HG03060 (cell line): ENCODE measurements around the gene CADM1.

Source experiments
- ATAC-seq: cut with Tn5 transposase; IDR thresholded peaks from one replicate; pipeline ENCODE4 v1.9.1; 2021; ENCODE audit warnings: low read depth, moderate number of reproducible peaks; ENCODE audit not compliant: unreplicated experiment

Gene CADM1

DNA sequence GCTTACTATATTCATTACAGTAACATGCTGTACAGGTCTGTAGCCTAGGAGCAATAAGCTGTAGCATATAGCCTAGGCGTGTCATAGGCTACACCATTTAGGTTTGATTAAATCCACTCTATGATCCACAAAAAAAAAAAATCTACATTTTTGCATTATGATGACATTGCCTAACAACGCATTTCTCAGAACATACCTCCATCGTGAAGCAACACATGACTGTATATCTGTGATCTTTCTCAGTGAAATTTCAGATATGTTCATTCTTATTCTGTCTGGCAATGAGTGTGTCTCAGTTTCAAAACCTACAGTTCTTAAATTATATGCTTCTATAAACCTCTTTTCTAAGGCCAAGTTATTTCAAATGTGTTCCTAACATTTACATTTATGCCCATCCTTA lies 140.3 kb downstream of the CADM1 start:
- no peak for ATAC-seq

DNA sequence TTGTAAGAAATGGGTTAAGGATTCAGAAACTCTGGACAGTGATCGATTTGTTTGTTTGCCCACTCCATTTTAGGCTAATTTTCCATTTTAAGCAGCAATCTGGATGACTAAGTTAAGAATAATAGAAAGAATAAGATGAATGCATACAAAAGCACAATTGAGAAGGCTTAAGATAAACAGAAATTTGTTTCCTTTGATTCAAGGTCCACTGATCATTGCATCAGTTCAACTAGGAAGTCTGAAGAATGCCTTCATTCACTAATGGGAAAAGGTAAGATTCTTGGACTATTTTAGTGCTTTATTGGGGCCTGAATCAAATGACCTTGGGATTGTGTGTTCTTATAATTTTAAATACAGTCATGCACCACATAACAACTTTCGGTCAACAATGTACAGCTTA lies 140.8 kb downstream of the CADM1 start:
- ATAC-seq = no peak

DNA sequence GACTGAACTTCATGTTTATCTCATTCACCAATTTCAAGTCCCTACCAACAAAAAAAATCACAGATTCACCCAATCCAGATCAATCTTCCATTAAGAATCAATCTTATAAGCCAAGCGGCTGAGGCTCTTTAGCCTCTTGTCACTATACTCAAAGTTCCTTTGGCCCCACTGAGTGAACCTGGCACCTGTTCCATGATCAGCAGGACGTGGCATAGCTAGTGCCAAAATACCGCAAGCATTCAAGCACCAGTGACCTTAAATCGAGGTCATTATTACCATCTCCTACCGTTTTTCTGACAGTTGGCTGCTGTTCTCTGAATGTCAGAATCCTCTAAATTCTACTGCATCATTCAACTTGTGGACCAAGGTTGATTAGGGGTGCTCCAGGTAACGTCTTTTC lies 141.2 kb downstream of the CADM1 start:
- ATAC-seq = no peak

DNA sequence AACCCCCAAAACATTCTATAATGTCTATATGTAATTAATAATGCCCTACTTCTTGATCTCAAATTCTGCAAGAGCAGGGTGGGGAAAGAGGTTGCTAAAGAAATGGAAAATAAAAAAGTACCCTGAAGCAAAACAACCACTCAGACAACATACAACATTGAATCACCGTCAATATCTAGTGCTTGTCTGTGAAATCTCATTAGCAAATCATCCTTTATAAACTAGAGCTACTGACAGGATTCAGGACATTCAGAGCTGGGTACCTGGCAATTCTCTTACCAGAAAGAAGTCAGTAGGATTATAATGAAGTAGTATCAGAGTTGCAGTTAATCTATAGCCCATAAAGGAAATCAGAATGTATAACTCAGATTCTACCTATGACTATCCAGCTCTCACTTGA lies 143.2 kb downstream of the CADM1 start:
- no peak for ATAC-seq

DNA sequence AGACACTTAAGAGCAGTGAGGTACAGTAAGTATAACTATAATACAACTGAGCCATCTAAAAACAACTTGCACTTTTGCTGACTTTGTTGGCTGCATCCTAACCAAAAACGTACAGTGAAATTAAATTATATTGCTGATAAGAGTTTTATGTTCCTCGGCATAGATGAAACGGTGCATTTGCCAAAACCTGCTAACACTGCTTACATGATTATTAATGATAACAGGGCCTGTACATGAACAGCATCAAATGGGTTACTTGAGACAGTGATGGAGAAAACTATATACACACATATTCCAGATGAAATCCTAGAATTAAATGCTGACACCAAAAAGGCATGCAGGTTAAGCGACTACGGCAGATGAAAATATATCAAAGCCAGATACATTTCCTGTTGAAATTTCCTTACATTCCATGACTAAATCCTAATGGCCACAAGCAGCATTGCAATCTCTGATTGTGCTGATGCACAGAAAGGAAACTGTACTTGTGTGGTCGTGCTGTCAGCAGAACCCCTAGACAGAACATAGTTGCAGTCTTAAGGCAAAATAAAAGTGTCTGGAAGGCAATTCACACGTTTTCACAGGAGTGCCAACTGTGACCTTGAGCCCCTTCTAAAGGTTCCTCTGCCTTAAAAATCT lies 143.9 kb downstream of the CADM1 start:
- ATAC-seq = no peak

DNA sequence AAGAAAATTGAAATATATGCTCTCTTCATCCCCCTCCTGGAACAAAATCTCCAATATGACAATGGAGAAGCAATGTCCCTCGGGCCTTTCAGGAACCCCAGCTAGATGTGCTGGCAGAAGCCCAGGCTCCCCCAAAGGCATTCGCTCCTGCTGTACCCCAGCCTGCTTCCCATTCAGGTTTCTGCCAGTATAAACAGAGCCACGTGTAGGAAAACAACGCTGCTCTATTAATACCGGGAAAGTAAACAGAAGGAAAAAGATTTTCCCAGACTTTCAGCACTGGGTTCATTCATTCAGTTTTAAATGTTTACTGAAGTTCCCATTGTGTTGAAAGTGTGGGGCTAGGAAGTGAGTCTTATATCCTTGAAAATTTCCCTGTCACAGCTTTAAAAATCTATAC lies 147.1 kb downstream of the CADM1 start:
- no peak for ATAC-seq

DNA sequence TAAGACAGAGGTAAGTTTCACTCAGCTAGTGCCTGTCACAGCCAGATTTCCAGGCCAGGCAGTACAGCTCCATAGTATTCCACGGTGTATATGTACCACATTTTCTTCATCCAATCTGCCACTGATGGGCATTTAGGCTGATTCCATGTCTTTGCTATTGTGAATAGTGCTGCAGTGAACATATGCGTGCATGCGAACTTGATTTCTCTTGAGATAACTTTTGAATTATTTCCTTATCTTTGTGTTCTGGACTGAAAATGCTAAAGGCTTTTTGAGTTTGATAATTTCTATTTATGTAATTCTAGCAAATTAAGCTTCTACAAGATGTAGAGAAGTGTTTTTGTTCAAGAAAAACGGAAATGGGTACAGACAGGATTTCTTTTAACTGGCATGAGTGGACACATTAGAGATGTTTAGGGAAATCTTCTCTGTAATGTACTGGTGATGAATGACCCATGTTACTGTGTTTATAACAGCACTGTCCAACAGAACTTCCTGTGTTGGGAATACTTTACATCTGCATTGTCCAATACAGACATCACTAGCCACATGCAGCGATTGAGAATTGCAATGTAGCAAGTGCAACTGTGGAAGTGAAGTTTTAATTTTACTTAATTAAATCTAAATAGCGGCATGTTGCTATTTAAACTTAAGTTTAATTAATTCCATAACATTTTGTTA lies 151.3 kb downstream of the CADM1 start:
- no peak for ATAC-seq

DNA sequence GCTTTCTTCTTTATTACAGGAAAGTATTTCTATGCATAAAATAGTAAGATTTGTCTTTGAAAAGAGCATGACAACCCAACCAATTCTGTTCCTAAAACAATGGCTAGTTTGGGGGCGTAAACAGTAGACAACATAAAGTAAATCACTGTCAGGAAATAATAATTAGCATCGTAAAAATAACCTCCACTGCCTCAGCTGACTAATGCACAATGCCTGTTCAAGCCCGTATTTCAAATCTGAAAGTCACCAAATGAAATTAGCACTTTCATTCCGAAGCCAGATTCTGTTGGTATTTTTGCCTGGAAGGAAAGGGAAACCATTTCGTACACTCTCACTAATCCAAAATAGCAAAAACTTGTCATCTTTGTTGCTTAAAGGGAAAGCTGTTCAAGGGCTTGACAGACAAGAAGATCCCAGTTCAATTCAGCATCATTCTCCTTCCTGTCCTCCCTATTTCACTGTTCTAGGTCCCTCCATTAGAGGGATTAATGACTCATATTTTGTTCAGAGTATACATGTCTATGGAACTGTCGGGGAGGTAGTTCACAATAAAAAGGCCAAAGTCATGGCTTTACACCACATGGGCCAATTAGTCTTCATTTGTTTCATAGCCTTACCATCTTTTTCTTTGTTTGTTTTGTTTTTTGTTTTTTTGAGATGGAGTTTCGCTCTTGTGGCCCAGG lies 154.7 kb downstream of the CADM1 start:
- no peak for ATAC-seq

DNA sequence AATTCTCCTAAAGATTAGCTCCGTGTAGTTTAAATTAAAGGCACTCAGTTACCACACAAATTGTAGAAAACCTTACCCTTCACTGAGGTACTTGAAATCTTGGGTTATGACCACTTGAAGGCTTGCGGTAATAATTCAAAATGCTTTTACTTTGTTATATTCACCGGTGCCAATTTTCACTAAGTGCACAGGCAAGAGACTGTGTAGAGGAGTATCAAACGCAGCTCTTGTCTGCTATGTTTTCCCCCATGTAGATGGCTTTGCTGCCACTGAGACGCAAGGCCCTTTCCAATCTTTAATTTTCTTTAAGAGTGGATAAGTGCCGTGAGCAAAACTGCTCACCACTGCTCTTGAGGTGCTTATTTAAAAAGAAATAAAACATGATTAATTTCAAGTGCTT lies 155.8 kb downstream of the CADM1 start:
- no peak for ATAC-seq

DNA sequence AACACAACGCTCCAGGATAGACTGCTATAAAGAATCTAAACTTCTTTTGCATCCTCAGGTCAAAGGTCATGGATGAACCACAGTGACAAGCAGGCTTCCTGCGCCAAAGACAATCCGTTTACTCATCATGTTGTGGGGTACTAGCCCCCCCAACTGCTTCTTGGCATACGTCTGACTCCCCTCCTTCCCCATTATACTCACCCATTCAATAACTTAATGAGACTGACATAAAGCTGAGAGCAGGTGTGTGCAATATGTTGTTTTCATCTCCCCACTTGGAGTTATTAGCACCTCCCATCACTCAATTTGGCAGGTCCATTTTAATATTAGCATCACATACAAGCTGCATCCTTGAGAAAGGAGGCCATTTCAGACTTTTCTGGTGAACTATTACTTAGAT lies 157.1 kb downstream of the CADM1 start:
- ATAC-seq = no peak

DNA sequence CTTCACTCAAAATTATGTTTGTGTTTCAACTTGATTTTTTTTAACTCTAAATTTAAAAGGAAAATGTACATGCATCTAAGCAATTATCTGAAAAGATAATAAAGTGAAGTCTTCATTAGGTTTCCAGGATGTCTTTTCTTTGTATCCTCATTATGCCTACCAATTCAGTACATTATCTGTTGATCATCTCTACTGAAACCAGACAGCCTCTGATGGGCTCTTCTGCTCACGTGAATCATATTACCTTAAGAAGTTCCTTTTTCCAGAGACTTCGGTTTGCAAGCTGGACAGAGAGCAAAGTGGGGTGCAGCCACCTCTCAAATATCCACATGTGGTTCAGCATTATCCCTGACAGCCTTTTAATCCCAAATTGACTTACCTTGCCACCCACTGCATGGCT lies 158.4 kb downstream of the CADM1 start:
- ATAC-seq = no peak

DNA sequence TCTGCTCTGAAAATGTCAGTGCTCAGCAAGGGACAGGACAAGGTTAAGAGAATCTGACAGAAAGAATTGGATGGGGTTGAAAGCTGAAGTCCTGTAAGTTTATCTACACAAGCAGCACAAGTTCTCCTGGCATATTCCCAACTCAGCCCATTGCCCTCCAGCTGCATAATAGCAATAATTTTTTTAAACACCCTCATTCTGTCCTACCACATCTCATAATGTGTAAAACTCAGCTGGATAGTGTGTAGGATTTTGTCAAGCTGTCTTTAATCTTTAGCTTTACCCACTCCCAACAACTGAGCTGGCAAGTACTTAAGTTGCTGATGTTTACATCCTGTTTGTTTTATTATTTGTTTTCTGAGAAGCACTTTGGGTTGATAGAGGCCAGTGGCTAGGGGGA lies 158.9 kb downstream of the CADM1 start:
- no peak for ATAC-seq

DNA sequence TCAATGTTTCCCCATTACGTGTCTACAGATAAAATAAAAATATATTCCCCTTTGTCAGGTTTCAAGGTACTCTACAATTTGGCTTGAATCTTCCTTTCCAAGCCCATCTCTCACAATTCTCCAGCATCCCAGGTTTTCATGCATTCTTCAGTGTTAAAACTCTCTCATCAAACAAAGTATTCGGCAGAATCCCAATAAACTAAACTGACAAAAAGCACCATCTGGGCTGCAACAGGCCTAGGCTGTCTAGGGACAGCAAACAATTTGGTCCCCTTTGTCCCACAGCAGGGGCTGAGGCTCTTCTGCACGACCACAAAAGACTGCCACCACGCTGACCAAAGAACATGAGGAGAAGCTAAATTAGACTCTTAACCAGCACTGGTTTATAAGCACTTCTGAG lies 159.4 kb downstream of the CADM1 start:
- no peak for ATAC-seq

DNA sequence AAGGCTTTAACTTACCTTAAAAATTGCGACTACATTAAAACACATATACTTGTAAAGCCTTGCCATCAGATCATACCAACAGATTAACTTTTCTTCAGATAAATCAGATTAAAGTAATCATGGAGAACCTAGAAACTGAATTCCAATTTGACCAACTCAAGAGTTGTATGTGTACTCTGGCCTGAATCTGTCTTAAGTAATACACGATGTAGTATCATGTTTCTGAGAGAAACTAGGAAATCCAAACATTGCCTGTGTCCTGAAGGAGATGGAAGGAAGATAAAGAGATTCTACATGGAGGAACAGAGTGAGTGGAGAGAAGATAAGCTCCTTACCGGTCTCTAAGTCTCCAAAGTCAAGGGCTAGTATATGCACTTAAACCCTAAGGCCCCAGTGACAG lies 162.1 kb downstream of the CADM1 start:
- no peak for ATAC-seq

DNA sequence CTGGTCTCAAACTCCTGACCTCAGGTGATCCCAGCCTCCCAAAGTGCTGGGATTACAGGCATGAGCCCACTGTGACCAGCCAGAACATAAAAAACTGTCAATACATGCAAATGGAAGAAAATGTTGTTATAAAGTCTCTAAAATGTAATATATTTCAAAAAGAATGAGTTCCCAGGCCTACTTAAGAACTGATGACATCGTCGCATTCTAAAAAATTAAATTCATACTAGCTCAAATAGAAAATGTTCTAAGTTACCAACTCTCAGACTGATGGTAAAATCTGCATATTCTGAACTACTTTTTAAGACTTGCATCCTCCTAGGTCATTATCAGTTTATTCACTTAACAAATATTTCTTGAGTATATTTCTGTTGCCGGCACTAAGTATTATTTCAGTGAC lies 163.3 kb downstream of the CADM1 start:
- ATAC-seq = no peak

DNA sequence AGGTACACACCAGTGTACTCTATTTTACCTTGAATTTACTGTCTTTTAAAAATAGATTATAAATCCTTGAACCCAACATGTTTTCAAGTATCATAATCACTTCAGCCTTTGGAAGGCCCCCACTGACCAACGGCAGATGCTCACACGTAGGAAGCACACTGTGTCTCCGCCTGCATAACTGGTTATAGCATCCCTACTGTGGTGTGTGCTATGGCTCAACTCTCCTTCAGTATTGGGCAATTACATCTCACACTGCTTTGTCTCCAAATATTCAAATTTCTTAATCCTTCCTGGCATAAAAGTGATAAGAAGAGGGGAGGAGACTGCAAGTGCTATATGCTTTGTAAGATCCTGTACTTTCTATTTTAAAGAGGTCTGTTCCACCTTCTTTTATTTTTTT lies 165.7 kb downstream of the CADM1 start:
- no peak for ATAC-seq

DNA sequence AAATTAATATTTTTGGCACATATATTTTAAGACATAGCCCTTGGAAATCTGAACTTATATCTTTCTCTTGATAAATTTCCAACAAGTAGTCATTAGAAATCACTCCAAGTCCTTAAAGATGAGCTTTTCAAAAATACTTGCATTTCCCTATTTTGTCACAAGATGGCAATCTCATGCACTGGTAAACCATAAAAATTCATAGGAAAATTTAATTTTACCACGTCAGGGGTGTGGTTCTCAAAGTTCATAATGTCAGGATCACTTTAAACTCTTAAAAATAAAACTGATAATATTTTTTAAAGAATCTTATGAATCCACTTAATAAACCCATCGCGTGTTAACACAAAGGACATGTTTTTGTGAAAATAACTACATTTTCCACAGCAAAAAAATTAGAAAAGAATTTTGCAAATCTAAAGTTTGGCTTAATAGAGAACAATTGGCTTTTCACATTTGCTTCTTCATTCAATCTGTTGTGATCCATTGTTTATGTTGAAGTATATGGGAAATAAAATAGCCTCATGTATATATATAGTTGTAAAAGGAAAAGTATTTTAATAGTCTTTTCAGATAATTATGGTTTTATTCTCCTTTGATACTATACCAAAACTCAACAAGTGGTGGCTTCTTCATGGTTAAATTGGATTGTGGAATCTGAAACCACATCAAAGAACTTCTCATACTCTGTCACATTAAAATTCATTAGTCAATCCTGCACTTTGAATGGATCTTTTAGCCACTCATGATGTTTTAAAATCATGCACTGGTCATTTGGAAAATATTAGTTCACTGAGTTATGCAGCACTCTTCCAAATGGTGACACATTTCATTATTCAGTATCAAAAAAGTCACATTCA lies 169.1 kb downstream of the CADM1 start:
- no peak for ATAC-seq

DNA sequence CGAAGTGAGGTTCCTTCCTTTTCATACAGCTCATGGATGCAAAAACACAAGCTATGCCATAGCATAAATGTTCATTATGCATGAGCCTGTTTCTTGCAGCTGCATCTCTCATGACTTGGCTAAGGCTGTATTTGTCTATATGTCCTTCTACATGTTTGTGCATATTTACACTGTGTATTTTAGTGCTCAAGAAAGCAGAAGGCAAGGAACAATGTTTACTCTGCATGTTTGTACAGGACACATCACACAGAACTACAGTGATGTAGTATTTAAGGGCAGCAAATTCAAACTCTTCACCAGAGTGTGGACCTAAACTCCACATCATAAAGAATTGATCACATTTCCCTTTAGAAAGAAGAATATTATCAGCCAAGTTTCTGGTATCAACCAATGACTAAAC lies 170.3 kb downstream of the CADM1 start:
- ATAC-seq = no peak

DNA sequence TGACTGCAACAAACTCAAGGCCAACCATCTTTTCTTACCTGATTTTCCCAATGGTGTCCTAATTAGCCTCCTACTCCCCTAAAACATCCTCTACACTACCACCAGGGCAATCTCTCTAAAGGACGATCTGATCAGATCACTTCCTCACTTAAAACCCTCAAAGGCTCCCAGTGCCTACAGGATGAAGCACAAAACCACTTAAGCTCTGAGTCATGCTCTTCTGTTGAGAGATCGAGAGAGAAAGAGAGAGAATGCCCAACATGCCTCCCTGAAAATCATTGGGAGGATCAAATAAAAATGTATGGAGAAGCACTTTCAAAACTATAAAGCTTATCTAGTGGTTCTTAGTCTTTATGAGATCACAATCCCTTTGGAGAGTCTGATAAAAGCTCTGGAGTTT lies 171.1 kb downstream of the CADM1 start:
- no peak for ATAC-seq

DNA sequence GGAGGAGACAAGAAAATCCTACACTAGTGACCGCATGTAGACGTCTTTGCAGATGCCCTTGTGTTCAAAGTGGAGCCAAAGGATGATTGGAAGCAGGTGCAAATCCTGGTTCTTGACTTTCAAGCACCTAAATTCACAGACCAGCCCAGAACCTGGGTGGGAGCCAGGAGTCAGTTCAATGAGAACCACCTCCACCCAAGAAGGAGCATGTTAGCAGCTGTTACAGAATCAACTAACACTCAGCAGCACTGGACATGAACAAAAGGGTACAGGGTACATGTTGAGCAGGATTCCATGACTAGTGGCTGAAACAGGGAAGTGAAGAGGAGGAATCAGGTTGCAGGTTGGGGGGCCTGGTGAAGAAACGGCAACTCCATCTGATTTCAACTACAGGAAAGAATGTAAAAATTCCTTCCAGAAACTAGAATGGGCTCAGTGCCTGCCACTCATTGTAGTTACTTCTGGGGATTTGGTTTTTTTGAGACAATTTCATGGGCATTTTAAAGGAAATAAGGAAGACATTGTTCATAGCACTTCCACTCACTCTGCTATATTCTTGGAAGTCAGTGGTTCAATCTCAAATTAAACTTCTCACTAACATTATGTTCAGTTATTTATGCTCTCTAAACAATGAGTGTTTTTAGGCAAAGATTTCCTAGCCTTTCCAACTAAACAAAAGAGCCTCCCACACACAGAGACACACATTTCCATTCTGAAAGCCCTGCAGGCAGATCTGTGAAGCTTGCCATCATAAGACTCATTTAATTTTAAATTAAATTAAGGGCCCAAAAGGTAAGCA lies 173.3 kb downstream of the CADM1 start:
- no peak for ATAC-seq
